GM12892 (cell line): Measurements from ENCODE around the gene HNF4A.

Source experiments
- POLR2A ChIP-seq: IDR thresholded peaks from 2 replicates; pipeline ENCODE4 v1.6.1; 2011; ENCODE audit warnings: low read depth, low read length, control low read depth
- POLR2AphosphoS5 ChIP-seq: IDR thresholded peaks from 2 replicates; pipeline ENCODE4 v1.6.1; 2011; ENCODE audit warnings: low read depth, low read length, control low read depth
- TAF1 ChIP-seq: IDR thresholded peaks from 2 replicates; pipeline ENCODE4 v1.6.1; 2011; ENCODE audit warnings: low read depth, mild to moderate bottlenecking, control low read depth, low read length, borderline replicate concordance

GRCh38 chr20:44389871-44390270 lies 34.4 kb downstream of the HNF4A start:
- TF ChIP-seq POLR2A: no peak
- no peak for TF ChIP-seq POLR2AphosphoS5
- no peak for TF ChIP-seq TAF1
